Thyroid gland (tissue), 4 donors: ENCODE measurements around the gene SEMA7A. TPM values are rescaled to one million over a fixed set of nuclear protein-coding genes. Genes with fewer than 3 reads are reported as not detected.

Experiments
- DNase-seq, 2 donors: peaks; one replicate each; pipeline ENCODE4 v3.0.0-alpha.2; 2019
- H3K27ac ChIP-seq, 3 donors: fragments of 200-600 bp; sonication (generic); 1 replicate in 2 of 3; 2 replicates in 1 of 3; pipeline ENCODE4 v1.5.1; 2016 to 2019; ENCODE audit warnings: mild to moderate bottlenecking in 1 of 3, moderate library complexity in 1 of 3
- H3K27me3 ChIP-seq: fragments of 200-600 bp; sonication (generic); one replicate; pipeline ENCODE4 v1.5.1; 2019
- H3K36me3 ChIP-seq, 2 donors: fragments of 200-600 bp; sonication (generic); one replicate each; pipeline ENCODE4 v1.5.1; 2016 to 2019
- H3K4me1 ChIP-seq, 2 donors: fragments of 200-600 bp; sonication (generic); one replicate each; pipeline ENCODE4 v1.5.1; 2017 to 2019
- H3K4me3 ChIP-seq, 3 donors: fragments of 200-600 bp; sonication (generic); replicated peaks in 1 of 3; 1 replicate in 2 of 3; 2 replicates in 1 of 3; pipeline ENCODE4 v1.5.1; 2016; ENCODE audit warnings: mild to moderate bottlenecking in 1 of 3
- H3K9me3 ChIP-seq: fragments of 200-600 bp; sonication (generic); one replicate; pipeline ENCODE4 v1.5.1; 2017
- POLR2A ChIP-seq, 2 donors: fragments of 450-650 bp; IDR thresholded peaks; one replicate each; pipeline ENCODE4 v1.6.1; 2017; ENCODE audit warnings: antibody characterized with exemption in 2 of 2, mild to moderate bottlenecking in 2 of 2, moderate library complexity in 1 of 2
- WGBS, 2 donors: methylation state at CpG; one replicate each; pipeline ENCODE4 v1.1.5; 2017; 5-methylcytosine and 5-hydroxymethylcytosine counted together
- intact Hi-C: fragments of 100-400 bp; cut with DNase I; formaldehyde crosslinking; loops from one replicate; pipeline ENCODE4 v1.15.1; 2023
- total RNA-seq, 4 donors: library from RNA; depleted of rRNA; stranded (reverse); fragments of >200 nt; gene quantifications; one replicate each; pipeline ENCODE4 v1.2.3, GENCODE V29; 2016
- TF ChIP-seq, protein P1 (sequence below), 6 experiments: fragments of 200-600 bp in 3 of 6; fragments of 450-650 bp in 3 of 6; sonication (generic) in 3 of 6; IDR thresholded peaks; one replicate each; pipeline ENCODE4 v1.5.1; 2016 to 2019; ENCODE audit warnings: antibody characterized with exemption in 6 of 6, mild to moderate bottlenecking in 2 of 6, inconsistent platforms in 1 of 6, moderate library complexity in 1 of 6

The SEMA7A gene
- total RNA-seq, 4 donors from 2014 or later, result 0.29 to 2.0 (median 1.6) TPM

DNA sequence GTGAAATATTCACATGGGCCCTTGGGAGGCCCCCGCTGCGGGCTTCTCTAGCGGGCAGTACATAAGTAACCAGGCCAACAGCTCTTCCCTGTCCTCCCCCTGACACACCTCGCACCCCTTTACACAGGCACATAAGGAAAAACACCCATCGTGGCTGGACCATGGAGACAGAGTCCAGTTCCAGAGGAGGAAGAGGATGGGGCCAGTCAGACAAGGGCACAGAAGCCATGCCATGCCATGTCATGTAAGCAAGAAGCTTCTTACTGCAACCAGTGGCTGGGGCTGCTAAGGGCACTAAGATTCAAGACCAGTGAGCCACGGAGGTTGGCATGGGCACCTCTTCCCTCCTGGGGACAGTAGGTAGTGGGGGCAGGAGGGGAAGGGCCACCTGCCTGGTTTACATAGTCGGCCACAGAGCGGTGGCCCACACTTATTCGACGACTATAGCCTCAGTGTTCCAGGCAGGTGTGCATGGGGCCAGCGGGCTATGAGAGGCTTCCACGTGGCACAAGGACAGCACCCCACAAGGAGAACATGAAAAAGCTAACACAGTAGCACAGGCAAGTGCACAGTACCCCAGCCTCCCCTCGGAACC, 60.6 kb downstream of the SEMA7A start:
- intact Hi-C loops, result no loop called here
- no peaks in the 10 kb centered on the region for H3K9me3 ChIP-seq
- H3K27ac ChIP-seq, result no peak overlapping the region
- H3K4me3 ChIP-seq, result no peak overlapping the region
- TF ChIP-seq POLR2A (IDR thresholded peaks at IDR 0.05), result no peak
- TF ChIP-seq, protein P1, sequence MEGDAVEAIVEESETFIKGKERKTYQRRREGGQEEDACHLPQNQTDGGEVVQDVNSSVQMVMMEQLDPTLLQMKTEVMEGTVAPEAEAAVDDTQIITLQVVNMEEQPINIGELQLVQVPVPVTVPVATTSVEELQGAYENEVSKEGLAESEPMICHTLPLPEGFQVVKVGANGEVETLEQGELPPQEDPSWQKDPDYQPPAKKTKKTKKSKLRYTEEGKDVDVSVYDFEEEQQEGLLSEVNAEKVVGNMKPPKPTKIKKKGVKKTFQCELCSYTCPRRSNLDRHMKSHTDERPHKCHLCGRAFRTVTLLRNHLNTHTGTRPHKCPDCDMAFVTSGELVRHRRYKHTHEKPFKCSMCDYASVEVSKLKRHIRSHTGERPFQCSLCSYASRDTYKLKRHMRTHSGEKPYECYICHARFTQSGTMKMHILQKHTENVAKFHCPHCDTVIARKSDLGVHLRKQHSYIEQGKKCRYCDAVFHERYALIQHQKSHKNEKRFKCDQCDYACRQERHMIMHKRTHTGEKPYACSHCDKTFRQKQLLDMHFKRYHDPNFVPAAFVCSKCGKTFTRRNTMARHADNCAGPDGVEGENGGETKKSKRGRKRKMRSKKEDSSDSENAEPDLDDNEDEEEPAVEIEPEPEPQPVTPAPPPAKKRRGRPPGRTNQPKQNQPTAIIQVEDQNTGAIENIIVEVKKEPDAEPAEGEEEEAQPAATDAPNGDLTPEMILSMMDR (IDR thresholded peaks at IDR 0.05), result no peak
- no peaks in the 10 kb centered on the region for H3K27me3 ChIP-seq
- 62 to 65% methylated on average over 7 to 8 of the region's 13 CpGs for WGBS, 2 donors
- H3K36me3 ChIP-seq, result no peaks in the 10 kb centered on the region
- DNase-seq, result no peak
- H3K4me1 ChIP-seq, result peaks cover 7 to 11% of the 10 kb centered on the region in 2 donors

DNA sequence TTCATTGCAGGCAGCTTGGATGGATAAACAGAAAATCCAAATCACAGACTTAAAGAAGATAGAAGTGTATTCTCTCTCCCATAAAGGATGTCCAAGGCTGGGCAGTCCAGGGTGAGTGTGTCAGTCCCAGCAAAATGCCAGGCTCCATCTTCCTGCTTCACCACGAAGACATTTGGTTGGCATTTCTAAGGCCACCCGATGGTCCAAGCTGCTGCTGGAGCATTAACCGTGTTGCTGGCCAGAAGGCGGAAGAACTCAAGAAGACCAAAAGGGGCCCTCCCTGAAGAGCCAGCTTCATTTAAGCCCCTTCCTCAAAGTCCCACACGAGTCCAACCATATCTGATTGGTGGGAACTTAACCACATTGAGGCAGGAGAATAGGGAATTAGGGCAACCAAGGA, 63.3 kb downstream of the SEMA7A start:
- no peaks in the 10 kb centered on the region for H3K27me3 ChIP-seq
- DNase-seq, result no peak
- TF ChIP-seq, protein P1 (IDR thresholded peaks at IDR 0.05), result no peak
- no peak for TF ChIP-seq POLR2A (IDR thresholded peaks at IDR 0.05)
- H3K4me3 ChIP-seq, result no peak overlapping the region
- 83 to 93% methylated on average over 5 of the region's 5 CpGs for WGBS, 2 donors
- intact Hi-C loops, result no loop called here
- H3K9me3 ChIP-seq, result no peaks in the 10 kb centered on the region
- H3K4me1 ChIP-seq, result peaks cover 16 to 19% of the 10 kb centered on the region in 2 donors
- no peak overlapping the region for H3K27ac ChIP-seq
- no peaks in the 10 kb centered on the region for H3K36me3 ChIP-seq

DNA sequence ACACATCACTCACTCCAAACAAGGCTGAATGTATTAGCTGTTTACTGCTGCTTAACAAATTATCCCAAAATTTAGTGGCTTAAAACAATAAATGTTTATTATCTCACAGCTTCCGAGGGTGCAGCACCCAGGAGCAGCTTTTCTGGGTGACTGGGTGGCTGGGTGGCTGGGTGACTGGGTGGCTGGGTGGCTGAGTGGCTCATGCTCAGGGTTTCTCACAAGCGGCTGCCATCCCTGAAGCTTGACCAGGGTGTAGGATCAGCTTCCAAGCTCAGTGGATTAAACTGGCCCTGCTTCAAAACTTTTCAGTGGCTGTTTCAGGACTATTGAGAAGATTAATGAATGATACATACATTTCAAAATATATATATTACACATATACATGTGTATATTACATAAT, 64.0 kb downstream of the SEMA7A start:
- no peaks in the 10 kb centered on the region for H3K27me3 ChIP-seq
- no peaks in the 10 kb centered on the region for H3K36me3 ChIP-seq
- TF ChIP-seq POLR2A (IDR thresholded peaks at IDR 0.05), result no peak
- TF ChIP-seq, protein P1 (IDR thresholded peaks at IDR 0.05), result no peak
- H3K4me3 ChIP-seq, result no peak overlapping the region
- no peaks in the 10 kb centered on the region for H3K9me3 ChIP-seq
- intact Hi-C loops, result no loop called here
- no peak for DNase-seq
- H3K27ac ChIP-seq, result no peak overlapping the region
- H3K4me1 ChIP-seq, result peaks cover 15 to 19% of the 10 kb centered on the region in 2 donors
- 76 to 92% methylated on average over 2 of the region's 2 CpGs for WGBS, 2 donors

DNA sequence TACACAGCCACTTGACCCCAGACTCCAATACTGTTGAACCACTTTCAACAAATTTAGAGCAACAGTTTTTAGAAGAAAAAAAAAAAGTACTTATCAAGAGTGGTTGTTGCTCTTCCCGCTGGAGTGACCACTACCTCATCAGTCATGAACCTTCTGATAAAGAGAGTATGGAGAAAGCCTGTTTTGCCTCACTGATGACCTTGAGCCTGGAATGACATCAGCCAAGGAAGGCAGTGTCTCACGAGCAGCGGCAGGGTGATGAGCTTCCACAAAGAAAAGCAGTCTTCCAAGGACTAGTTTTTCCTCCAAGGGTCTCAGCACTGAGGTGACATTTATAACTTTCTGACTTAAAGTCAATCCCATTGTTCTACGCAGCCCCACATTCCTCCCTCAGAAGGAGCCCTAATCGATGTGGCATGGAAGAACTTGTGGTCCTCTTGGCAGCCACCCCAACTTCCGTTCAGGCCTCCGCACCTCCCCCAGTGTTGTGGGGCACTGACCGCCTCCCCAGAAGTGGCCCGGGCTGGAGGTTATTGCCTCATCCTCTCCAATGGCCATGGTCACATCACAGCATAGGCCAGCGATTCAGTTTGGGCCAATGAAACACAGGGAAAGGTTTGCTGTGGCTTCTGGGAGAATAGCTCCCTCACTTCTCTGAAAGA, 64.5 kb downstream of the SEMA7A start:
- H3K4me3 ChIP-seq, result no peak overlapping the region
- 62 to 68% methylated on average over 10 of the region's 10 CpGs for WGBS, 2 donors
- H3K27ac ChIP-seq, result no peak overlapping the region
- no peaks in the 10 kb centered on the region for H3K9me3 ChIP-seq
- TF ChIP-seq, protein P1 (IDR thresholded peaks at IDR 0.05), result no peak
- TF ChIP-seq POLR2A (IDR thresholded peaks at IDR 0.05), result no peak
- H3K4me1 ChIP-seq, result peaks cover 11 to 16% of the 10 kb centered on the region in 2 donors
- intact Hi-C loops, result no loop called here
- no peak for DNase-seq
- no peaks in the 10 kb centered on the region for H3K36me3 ChIP-seq
- no peaks in the 10 kb centered on the region for H3K27me3 ChIP-seq

DNA sequence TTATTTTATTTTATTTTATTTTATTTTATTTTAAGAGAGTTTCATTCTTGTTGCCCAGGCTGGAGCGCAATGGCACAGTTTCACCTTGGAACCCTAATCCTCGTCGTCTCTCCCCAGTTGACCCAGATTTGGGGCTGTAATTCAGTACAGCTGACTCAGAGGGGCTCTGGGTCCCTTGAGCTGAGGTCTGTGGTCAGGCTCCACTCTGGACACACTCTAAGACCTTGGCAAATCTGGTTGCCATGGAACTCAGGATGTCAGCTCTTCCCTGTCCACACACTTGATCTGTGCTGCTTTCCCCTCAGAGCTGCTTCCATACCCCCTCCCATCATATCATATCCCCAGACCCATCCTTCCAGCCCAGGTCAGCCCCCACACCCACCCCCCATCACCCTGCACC, 65.6 kb downstream of the SEMA7A start:
- Histone ChIP-seq H3K27ac (no peak overlapping the region), H3K9me3 (no peaks in the 10 kb centered on the region), H3K4me1 (peaks cover 8 to 12% of the 10 kb centered on the region in 2 donors), H3K36me3 (no peaks in the 10 kb centered on the region), H3K27me3 (no peaks in the 10 kb centered on the region), H3K4me3 (no peak overlapping the region)
- no peak for DNase-seq
- TF ChIP-seq POLR2A (IDR thresholded peaks at IDR 0.05), result no peak
- TF ChIP-seq, protein P1 (IDR thresholded peaks at IDR 0.05), result no peak
- intact Hi-C loops, result no loop called here
- WGBS, 2 donors, result 92 to 98% methylated on average over 3 of the region's 3 CpGs
